HepG2 (cell line): ENCODE data around the gene OGFR. TPM values are rescaled to one million over a fixed set of nuclear protein-coding genes. Genes with fewer than 3 reads are reported as not detected.
A peak's percentile ranks its signal among the peaks of the same experiment; 100 is the strongest.

Experiments used
- CREBL2 ChIP-seq: sonication (generic); formaldehyde crosslinking; IDR thresholded peaks from 2 replicates; pipeline ENCODE4 v1.8.1; 2023; ENCODE audit warnings: missing genetic modification reagents, mild to moderate bottlenecking, borderline replicate concordance
- E2F1 ChIP-seq: sonication (generic); formaldehyde crosslinking; IDR thresholded peaks from 2 replicates; pipeline ENCODE4 v1.5.0; 2020; ENCODE audit warnings: missing genetic modification reagents
- FOXO1 ChIP-seq: sonication (generic); formaldehyde crosslinking; IDR thresholded peaks from 2 replicates; pipeline ENCODE4 v1.4.0; 2020; ENCODE audit warnings: missing genetic modification reagents
- PAWR ChIP-seq: sonication (generic); formaldehyde crosslinking; IDR thresholded peaks from 2 replicates; pipeline ENCODE4 v1.4.0; 2020; ENCODE audit warnings: missing genetic modification reagents, mild to moderate bottlenecking, borderline replicate concordance
- PLRG1 ChIP-seq: fragments of 450-650 bp; conservative IDR thresholded peaks from 2 replicates; pipeline ENCODE4 v1.6.1; 2016
- RFXANK ChIP-seq: IDR thresholded peaks from 2 replicates; pipeline ENCODE4 v1.6.1; 2016
- TAF1 ChIP-seq: sonication (generic); formaldehyde crosslinking; IDR thresholded peaks from 2 replicates; pipeline ENCODE4 v1.4.0; 2020; ENCODE audit warnings: missing genetic modification reagents
- TBP ChIP-seq: sonication (generic); formaldehyde crosslinking; IDR thresholded peaks from 2 replicates; pipeline ENCODE4 v1.5.0; 2020; ENCODE audit warnings: missing genetic modification reagents
- TGIF2 ChIP-seq: IDR thresholded peaks from 2 replicates; pipeline ENCODE4 v1.6.1; 2016; ENCODE audit warnings: control low read depth, missing compliant biosample characterization
- ZBTB44 ChIP-seq: sonication (generic); formaldehyde crosslinking; IDR thresholded peaks from 2 replicates; pipeline ENCODE4 v1.4.0; 2020; ENCODE audit warnings: missing genetic modification reagents
- ZFP36L1 ChIP-seq: sonication (generic); formaldehyde crosslinking; IDR thresholded peaks from 2 replicates; pipeline ENCODE4 v1.8.0; 2022; ENCODE audit warnings: mild to moderate bottlenecking, missing genetic modification reagents, moderate library complexity
- ZFP91 ChIP-seq: sonication (generic); formaldehyde crosslinking; IDR thresholded peaks from 2 replicates; pipeline ENCODE4 v1.9.0; 2022; ENCODE audit warnings: missing genetic modification reagents, mild to moderate bottlenecking, borderline replicate concordance
- ZGPAT ChIP-seq: IDR thresholded peaks from 2 replicates; pipeline ENCODE4 v1.6.1; 2016; ENCODE audit warnings: mild to moderate bottlenecking
- ZNF142 ChIP-seq: sonication (generic); formaldehyde crosslinking; IDR thresholded peaks from 2 replicates; pipeline ENCODE4 v1.4.0; 2020; ENCODE audit warnings: missing genetic modification reagents
- ZNF644 ChIP-seq: IDR thresholded peaks from 2 replicates; pipeline ENCODE4 v1.6.1; 2016; ENCODE audit warnings: low read depth
- ZNF768 ChIP-seq: sonication (generic); formaldehyde crosslinking; IDR thresholded peaks from 2 replicates; pipeline ENCODE4 v1.4.0; 2020; ENCODE audit warnings: missing genetic modification reagents
- ZNF775 ChIP-seq: sonication (generic); formaldehyde crosslinking; IDR thresholded peaks from 2 replicates; pipeline ENCODE4 v1.4.0; 2020; ENCODE audit warnings: missing genetic modification reagents, mild to moderate bottlenecking, moderate library complexity, borderline replicate concordance
- polyA plus RNA-seq, 8 experiments: library from polyadenylated mRNA; depleted of rRNA in 3 of 8; stranded (reverse) in 7 of 8; unstranded in 1 of 8; fragments of >200 nt; fragmentation: Illumina TruSeq in 4 of 8; extraction: Trizol in 4 of 8; gene quantifications; 2 replicates each; pipeline versions ENCODE4 v1.2.1 to v1.2.3, GENCODE V29; 2011 to 2016; ENCODE audit warnings: low read depth in 4 of 8, missing spikeins in 1 of 8, mixed read lengths in 1 of 8; ENCODE audit not compliant: insufficient read depth in 1 of 8
- total RNA-seq, 5 experiments: library from RNA; depleted of rRNA; stranded (reverse); fragments of >200 nt; fragmentation: Illumina TruSeq; extraction: Trizol; gene quantifications; 2 replicates each; pipeline ENCODE4 v1.2.3, GENCODE V29; 2016; ENCODE audit warnings: low read depth in 1 of 5

The OGFR gene
- total and polyA plus RNA-seq, 2 of the 13 experiments (the other 11 are each of a cell fraction or from before 2014, with no cell fraction given): 47.7 to 81.8 TPM

GRCh38 chr20:62805711-62806382, 1.2 kb downstream of the OGFR start (continued):
- TF ChIP-seq ZNF142 (CRISPR knock-in tag): peak; percentile 69
- peak; percentile 65 for TF ChIP-seq ZNF768 (CRISPR knock-in tag)
- TF ChIP-seq CREBL2 (CRISPR knock-in tag): no peak; the same call in 1 of the 2 replicates
- TF ChIP-seq ZFP91 (CRISPR knock-in tag): peak; percentile 90
- 0 out of 2 replicates have a peak, but pooled peaks have one; percentile 14 for TF ChIP-seq ZBTB44 (CRISPR knock-in tag)
- no peak for TF ChIP-seq RFXANK
- TF ChIP-seq E2F1 (CRISPR knock-in tag): peak; percentile 47; the same call in 1 of the 2 replicates
- TF ChIP-seq ZNF775 (CRISPR knock-in tag): peak; percentile 94; the same call in 1 of the 2 replicates
- peak; percentile 80 for TF ChIP-seq TAF1 (CRISPR knock-in tag)
- no peak for TF ChIP-seq PLRG1
- TF ChIP-seq FOXO1 (CRISPR knock-in tag): peak; percentile 77
- peak; percentile 85; the same call in 1 of the 2 replicates for TF ChIP-seq TBP (CRISPR knock-in tag)
- TF ChIP-seq ZNF644: 0 out of 2 replicates have a peak, but pooled peaks have one; percentile 17
- TF ChIP-seq TGIF2 (CRISPR knock-in tag): peak; percentile 75
- no peak for TF ChIP-seq PAWR (CRISPR knock-in tag)
- peak; percentile 95 for TF ChIP-seq ZGPAT (CRISPR knock-in tag)
- peak; percentile 57 for TF ChIP-seq ZFP36L1
